HG03025 (cell line): ENCODE data around the gene APBA3.

Source experiments
- ATAC-seq: cut with Tn5 transposase; IDR thresholded peaks from one replicate; pipeline ENCODE4 v1.9.1; 2021; ENCODE audit warnings: mild to moderate bottlenecking, moderate library complexity; ENCODE audit not compliant: unreplicated experiment, low FRiP score

APBA3 gene, protein sequence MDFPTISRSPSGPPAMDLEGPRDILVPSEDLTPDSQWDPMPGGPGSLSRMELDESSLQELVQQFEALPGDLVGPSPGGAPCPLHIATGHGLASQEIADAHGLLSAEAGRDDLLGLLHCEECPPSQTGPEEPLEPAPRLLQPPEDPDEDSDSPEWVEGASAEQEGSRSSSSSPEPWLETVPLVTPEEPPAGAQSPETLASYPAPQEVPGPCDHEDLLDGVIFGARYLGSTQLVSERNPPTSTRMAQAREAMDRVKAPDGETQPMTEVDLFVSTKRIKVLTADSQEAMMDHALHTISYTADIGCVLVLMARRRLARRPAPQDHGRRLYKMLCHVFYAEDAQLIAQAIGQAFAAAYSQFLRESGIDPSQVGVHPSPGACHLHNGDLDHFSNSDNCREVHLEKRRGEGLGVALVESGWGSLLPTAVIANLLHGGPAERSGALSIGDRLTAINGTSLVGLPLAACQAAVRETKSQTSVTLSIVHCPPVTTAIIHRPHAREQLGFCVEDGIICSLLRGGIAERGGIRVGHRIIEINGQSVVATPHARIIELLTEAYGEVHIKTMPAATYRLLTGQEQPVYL

DNA sequence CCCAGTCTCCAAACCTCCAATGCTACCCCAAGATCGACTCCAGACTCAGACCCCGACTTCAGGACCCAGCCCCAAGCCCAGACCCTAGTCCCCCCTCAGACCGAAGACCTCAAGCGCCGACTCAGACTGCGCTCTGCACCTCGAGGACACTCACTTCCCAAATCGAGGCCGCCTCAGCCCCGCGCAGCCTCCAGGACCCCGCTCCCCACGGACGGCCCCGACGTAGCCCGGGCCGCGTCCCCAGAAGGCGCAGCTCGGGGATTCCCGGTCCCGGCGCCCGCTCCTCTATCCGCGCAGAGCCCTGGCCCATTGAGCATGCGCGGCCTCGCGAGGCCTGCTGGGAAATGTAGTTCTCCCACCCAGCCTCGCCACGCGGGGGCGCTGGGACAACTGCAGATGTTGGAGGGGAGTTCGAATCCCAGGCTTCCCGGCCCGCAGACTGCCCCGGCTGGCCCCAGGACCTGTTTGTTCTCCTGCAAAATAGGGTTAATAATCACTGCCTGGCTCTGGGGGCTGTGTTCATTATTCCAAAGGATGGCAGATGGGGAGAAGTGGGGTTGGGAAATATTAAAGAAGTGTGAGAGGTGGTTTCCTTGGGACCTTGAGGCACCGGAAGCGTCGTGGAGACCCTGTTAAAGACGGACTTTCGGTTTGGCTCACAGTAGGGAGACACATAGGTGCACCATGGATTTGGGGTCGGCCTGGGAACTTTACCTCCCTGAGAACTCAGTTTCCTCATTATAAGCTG lies at the start of gene APBA3:
APBA3 (minus strand) TSS at position 311 of the 748 bp plus-strand sequence. CDS start 1,428 bp downstream, outside the sequence.
- peak; percentile 38 for ATAC-seq

DNA sequence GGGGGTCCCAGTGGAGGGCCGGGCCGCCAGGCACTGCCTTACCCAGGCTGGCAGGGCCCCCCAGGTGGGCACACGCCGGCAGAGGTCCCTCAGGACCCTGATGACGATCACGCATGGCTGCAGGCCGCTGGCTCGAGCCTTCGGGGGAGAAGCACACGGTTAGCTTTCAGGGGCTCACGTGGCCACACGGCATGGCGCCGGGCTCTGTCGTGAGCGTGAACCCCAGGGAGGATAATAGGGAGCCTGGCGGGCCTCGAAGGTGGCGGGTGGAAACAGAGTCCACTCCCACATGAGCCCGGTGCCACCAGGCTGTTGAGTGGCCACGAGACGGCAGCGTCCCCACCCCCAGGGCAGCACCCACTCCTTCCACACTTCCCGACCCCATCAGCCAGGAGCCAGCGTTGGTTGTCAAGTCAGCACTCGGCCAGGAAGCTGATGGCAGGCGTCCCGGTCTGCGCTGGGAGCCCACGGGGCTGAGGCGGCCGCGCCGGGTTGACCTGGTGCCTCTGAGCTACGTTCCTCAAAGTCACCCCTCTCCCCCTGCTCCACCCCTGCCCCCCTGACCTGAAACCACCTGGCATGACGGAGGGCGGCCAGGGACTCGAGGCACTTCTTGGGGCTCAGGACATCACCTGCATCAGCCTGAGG lies 49.3 kb upstream of the APBA3 start:
- no peak for ATAC-seq

DNA sequence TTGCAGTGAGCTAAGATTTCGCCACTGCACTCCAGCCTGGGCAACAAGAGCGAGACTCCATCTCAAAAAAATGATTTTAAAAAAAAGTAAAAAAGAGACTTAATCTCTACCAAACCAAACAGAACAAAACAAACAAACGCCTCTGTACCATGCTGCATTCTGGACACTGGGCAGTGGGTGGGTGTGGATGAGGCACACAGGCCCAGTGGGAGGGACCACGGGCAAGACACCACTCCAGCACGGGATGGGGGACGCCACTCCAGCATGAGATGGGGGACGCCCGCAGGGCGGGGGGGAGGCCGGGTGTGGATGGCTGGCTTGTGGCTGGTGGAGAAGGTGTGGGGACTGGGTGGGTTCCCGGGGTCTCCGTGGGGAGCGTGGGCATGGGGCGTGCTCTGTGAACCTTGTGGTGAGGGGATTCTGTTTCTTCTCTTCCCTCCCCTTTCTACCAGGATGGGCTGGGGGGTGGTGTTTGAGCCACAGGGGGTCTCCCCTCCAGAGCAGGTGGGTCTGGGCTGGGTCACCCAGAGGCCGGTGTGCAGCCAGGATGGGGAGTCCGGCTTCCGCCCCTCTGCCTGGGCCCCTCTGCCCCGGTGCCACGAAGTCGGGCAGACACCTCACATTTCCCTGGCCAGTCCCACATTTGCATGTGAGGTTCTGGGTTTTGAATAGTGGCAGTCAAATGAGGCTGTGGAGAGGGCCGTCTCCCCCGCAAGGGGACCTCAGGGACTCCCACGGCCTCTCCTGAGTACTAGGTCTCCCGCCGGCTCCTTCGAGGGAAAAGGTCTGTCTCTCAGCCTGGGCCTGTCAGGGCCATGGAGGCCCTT lies 48.6 kb upstream of the APBA3 start:
- no peak for ATAC-seq

DNA sequence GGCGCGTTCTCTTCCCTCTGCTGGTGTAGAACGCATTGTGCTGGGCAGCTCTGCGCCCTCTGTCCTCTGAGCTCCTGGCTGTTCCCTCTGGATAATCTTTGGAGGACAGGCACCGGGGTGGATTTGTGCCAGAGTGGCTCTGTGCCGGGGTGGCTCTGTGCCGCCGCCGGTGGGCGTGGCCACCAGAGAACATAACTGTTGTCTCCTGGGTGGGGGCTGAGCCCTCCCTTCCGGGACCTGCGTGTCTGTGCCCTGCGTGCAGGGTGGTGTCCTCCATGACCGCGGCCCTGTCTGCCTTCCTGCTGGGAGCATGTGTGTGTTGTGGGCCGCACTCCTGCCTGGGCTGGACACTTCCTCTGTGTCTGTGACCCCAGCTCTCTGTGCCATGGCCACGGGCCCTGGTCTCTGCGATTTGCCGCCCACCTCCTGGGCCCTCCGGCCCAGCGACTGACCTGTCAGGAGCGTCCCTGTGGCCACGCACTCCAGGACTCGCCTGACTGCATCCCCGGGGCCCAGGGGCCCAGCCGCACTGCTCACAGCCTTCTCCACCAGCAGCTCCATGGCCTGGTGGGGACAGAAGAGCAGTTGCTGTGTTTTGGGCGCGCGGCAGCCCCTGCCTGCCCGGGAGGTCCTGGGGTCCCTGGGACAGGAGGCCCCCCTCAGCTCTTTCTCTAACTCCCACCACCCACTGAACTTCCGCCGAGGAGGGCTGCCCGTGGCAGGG lies 47.1 kb upstream of the APBA3 start:
- no peak for ATAC-seq

DNA sequence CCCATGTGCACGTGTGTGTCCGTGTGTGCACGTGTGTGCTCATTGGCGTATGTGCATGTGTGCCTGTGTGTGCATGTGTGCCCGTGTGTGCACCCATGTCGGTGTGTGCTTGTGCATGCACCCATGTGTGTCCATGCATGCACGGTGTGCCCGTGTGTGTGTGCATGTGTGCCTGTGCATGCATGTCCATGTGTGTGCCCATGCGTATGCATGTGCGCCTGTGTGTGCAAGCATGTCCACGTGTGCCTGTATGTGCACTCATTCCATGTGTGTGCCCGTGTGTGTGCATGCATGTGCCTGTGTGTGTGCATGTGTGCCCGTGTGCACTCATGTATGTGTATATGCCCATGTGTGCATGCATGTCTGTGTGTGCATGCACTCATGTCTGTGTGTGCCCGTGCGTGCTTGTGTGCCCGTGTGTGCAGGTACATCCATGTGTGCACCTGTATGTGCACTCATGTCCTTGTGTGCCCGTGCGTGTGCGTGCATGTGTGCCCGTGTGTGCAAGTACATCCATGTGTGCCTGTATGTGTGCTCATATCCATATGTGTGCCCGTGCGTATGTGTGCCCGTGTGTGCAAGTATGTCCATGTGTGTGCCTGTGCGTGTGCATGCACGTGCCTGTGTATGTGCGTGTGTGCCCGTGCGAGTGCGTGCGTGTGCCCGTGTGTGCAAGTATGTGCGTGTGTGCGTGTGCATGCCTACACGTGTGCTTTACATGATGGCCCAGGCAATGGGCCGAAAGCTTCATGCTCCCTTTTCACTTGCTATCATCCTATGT lies 46.3 kb upstream of the APBA3 start:
- no peak for ATAC-seq

DNA sequence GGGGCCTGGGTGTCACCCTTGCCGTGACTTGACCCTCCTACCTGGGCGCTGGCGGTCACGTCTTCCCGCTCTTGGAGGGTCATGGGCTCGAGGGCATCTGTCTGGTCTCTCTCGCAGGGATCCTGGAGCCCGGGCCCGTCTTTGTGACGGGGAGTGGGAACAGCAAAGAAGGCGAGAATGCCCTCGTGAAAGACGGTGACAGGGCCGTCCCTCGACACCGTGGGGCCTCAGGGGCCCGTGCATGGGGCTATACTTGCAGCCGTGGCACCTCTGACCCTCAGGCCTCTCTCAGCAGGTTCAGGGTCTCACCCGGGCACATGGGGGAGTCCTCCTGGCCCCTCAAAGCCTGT lies 45.6 kb upstream of the APBA3 start:
- no peak for ATAC-seq

DNA sequence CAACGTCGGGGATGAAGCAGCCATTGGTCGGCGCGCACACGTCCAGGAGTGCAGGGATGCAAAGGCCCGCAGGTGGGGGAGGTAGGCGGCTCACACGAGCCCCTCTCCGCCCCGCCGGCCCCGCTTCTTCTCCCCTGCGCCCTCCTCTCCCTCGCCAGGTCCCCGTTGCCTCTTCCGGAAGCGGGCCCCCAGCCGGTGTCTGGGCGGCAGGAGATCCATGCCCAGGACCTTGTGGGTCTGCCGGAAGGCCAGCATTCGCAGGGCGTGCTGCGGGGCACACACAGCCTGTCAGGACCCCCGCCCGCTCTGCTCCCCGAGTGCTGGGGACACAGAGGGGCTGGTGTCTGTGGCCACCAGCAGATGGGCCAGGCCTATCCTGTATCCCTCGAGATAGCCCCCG lies 44.4 kb upstream of the APBA3 start:
- no peak for ATAC-seq

DNA sequence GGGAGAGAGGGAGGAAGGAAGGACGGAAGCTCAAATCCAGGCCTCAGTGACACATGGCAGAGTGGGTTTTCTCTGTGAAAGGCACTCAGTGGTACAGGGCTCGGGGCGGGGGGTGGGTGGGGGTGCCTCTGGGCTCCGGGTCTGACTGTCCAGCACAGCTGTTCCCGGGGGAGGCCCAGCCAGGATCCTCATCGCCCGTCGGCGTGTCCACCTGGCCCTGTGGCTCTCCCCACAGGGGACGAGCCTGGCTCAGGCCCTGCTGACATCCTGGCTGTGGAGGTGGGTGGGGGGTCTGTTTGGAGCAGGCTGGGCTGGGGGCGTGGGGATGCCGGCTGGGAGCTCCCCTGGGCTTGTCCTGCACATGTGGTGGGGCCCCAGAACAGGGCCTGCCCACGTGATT lies 42.9 kb upstream of the APBA3 start:
- ATAC-seq = no peak

DNA sequence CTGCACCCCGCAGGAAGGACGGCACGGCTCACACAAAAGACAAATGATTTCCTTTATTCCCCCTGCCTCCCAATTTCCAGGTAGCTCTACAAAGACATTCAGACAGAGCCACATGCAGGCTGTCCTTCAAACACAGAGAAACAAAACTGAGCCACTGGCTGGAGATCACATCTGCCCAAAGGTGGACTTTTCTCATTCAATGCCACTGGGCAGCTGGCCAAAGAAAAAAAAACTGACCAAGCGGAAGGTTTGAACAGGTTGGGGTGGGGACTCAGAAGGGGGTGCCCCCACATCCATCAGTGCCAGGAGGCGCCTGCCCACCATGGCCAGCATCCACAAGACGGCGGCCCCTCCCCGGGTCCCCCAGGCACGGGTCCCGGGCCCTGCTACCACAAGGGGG lies 42.5 kb upstream of the APBA3 start:
- ATAC-seq = no peak

DNA sequence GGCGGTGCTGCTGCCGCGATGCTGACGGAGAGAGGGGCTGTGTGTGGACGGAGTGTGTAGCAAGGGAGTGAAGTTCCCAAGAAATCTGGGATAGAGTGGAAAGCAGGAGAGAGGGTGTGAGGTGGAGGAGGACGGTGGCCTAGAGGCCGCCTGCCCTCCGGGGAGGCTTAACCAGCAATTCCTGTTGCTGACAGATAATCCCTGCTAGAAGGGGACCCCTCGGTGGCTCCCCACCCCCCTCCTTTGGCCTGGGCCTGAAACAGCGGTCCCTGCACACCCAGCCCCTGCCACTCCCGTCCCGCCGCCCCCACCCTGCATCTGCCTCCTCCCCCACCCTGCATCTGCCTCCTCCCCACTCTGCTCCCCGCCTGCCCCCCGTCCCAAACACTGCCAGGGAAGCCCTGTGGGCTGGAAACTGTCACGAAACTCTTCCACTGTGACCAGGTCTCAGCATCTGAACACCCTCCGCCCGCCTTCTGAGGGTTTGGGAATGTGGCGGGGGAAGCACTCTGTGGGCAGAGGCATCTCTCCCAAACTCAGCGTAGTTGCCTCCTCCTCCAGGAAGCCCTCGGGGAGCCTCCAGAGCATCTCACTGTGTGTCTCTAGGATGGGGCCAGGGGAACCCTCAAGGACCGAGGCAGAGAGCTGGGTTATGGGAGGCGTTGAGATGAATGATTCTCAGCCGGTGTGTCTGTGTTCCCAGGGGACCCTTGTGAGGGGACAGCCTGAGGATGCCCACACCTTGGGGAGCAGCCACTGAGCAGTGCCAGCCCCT lies 41.8 kb upstream of the APBA3 start:
- ATAC-seq = no peak

DNA sequence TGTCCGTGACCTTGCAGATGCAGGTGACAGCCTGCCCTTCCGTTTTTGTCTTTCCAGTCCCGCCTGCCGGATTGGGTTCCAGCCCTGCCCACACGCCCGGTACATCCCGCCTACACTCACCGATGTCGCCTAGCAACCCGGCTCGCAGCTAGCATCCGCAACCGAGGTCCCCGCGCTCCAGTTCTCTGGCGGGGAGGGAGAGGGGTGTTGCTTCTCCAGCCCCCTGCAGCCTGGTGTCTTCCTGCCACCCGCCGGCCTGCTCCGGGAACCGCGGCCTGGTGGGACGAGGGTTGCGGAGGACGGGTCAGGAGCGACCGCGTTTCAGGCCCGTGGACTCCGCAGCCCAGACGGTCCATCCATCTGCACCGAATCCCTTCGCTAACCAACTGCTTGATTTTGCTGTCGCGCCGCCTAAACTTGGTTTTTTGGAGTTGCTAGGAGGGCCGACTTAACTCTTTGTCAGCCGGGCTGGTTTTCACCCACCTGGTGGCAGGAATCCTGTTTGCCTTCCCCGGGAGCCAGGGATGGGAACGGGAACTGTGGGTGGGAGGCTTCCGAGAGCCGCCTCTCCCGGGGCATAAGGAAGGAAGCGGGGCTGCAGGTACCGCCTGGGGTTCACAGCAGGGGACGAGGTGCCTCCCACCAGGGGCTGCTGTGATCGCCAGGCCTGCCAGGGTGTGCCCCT lies 40.1 kb upstream of the APBA3 start:
- no peak for ATAC-seq

DNA sequence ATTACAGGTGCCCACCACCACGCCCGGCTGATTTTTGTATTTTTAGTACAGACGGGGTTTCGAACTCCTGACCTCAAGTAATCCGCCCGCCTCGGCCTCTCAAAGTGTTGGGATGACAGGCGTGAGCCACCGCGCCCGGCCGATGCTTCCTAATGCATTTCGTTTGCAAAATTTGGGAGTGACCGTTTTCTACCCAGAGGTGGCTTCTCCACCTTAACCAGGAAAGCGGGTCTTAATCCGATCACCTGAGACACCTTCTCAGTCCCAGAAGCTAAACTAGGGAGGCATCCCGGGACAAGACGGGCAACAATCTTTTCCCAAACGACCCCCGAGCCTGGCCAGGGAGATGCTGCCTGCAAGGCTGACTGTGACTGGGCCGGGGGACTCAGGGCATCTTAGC lies 39.5 kb upstream of the APBA3 start:
- ATAC-seq = no peak

DNA sequence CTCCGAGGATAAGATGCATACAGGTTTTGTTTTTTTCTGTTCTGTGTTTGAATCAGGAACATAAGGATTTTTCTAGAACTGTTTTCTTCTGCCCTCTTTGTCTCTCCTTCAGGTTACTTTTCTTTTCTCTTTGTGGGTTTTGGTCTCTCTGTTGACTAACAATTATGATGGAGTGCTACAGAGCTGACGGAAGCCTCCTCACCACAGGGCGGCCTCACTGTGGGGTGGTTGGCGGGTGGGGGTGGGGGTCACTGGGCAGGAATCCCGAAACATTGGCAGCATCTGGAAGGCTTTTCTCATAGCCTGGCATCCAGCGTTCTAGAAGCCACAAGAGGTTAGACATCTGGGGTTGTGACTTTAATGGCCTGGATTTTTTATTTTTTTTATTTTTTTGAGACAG lies 36.6 kb upstream of the APBA3 start:
- no peak for ATAC-seq

DNA sequence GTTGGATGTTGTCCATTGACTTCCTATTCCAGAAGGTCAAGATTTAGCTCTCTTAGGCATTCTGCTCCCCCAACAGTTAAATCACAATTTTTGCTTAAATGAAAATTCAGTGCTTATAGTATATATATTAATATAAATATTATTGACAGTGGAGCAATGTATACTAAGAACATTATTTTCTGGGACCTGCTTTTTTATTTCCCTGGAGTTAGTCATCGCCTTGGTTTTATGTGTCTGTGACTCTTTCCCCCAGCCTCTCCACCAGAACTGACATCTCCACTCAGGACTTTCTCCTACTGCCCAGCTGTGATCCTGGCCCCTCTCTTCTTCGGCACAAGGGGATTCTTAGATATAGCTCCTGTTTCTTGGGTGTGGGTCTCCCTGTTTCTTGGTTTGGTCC lies 34.9 kb upstream of the APBA3 start:
- no peak for ATAC-seq

DNA sequence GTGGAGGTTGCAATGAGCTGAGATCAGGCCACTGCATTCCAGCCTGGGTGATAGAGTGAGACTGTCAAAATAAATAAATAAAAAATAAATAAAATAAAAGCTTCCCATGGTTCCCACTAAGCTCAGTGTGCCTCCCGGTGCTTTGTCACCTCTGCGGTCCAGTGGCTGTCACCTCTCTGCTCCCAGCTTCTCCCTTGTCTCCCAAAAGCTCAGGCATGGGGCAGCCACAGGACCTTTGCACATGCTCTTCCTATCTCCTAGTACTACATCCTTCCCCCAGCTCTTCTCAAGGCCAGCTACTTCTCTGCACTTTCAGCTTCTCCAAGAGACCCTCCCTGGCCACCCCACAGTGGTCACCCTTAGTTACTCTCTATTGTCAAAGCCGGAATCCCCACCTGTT lies 32.3 kb upstream of the APBA3 start:
- ATAC-seq = no peak

DNA sequence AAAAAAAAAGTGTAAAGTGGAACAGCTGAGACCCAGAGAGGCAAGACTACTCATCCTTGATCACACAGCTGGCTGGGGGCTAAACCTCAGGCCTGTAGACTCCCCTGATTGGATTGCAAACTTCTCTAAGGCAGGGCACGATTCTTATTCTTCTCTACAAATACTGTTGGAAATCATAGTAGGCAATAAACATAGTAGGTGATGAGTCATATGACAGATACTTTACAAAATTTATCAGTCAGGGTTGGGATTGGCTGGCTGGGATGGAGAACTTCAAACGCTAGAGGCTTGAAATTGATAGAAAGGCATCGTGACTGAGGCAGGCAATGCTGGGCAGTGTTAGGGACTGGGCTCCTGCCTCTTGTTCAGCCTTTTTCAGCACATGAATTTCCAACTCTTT lies 30.6 kb upstream of the APBA3 start:
- ATAC-seq = no peak

DNA sequence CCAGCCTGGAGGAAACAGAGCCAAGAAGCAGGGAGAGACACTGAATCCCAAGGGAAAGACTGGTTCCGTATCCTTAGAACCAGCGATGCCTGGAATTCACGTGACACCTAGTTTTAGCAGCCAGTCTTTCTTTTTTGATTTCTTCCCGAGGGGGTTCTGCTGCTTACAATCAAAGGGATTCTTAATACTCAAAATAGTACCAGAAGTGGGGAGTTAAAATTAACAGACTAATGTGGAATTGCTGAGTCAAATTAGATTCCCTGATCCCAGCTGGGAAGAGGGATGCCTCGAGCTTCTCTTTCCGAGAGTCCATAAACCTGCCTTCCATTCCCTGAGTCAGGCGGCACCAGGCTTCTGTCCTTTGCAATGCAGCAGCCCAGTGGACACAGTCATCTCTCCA lies 29.4 kb upstream of the APBA3 start:
- ATAC-seq = no peak
